Superior temporal gyrus (tissue), 1 donor: ENCODE data around the gene URB1.
"Not testable (repeated sequence)": the region's sequence is repeated elsewhere in the genome, so short reads cannot be mapped to it uniquely, and the experiment has no call there.

Source experiments
- DNase-seq: peaks from one replicate; pipeline ENCODE4 v3.0.0-alpha.2; 2016; ENCODE audit errors: extremely low spot score

Gene URB1

GRCh38 chr21:32411350-32412161 is 18.7 kb upstream of the URB1 start:
- peak; percentile 87 for DNase-seq

- DNase-seq: peak; percentile 69
Observed at GRCh38 chr21:32410916-32411315, 18.1 kb upstream of the URB1 start.

GRCh38 chr21:32410291-32410690 is 17.5 kb upstream of the URB1 start:
- DNase-seq: no peak

- DNase-seq: no peak
Observed at GRCh38 chr21:32406405-32406804, 13.6 kb upstream of the URB1 start.

GRCh38 chr21:32403201-32403777 is 10.5 kb upstream of the URB1 start:
- DNase-seq: peak; percentile 93

GRCh38 chr21:32393677-32394001 is 827 bp upstream of the URB1 start:
- no peak for DNase-seq

- DNase-seq: no peak
Observed at GRCh38 chr21:32392299-32392879, 423 bp downstream of the URB1 start.

GRCh38 chr21:32391755-32392154 is 1.1 kb downstream of the URB1 start:
- no peak for DNase-seq

GRCh38 chr21:32390537-32391224 is 2.1 kb downstream of the URB1 start:
- DNase-seq: not testable (repeated sequence)

- DNase-seq: no peak
Observed at GRCh38 chr21:32389337-32390015, 3.3 kb downstream of the URB1 start.

- no peak for DNase-seq
Observed at GRCh38 chr21:32388306-32388705, 4.5 kb downstream of the URB1 start.

GRCh38 chr21:32387151-32387550 is 5.7 kb downstream of the URB1 start:
- DNase-seq: no peak

GRCh38 chr21:32386195-32386870 is 6.5 kb downstream of the URB1 start:
- no peak for DNase-seq

GRCh38 chr21:32383812-32384211 is 9.0 kb downstream of the URB1 start:
- no peak for DNase-seq

- DNase-seq: no peak
Observed at GRCh38 chr21:32382108-32382644, 10.6 kb downstream of the URB1 start.

- no peak for DNase-seq
Observed at GRCh38 chr21:32381571-32381970, 11.2 kb downstream of the URB1 start.

- DNase-seq: no peak
Observed at GRCh38 chr21:32380940-32381339, 11.9 kb downstream of the URB1 start.

- no peak for DNase-seq
Observed at GRCh38 chr21:32378956-32379355, 13.9 kb downstream of the URB1 start.

GRCh38 chr21:32377991-32378390 is 14.8 kb downstream of the URB1 start:
- peak; percentile 47 for DNase-seq

- DNase-seq: no peak
Observed at GRCh38 chr21:32377506-32377905, 15.3 kb downstream of the URB1 start.

- no peak for DNase-seq
Observed at GRCh38 chr21:32372755-32373154, 20.1 kb downstream of the URB1 start.
